ENCODE data around the gene PPFIBP1.
A peak's percentile ranks its signal among the peaks of the same experiment; 100 is the strongest.

PPFIBP1 gene

GRCh38 chr12:27523642-27524493 is at the start of gene PPFIBP1:
PPFIBP1 (plus strand) TSS chr12:27524206; CDS start chr12:27633397, 109,191 bp downstream.
- DNase-seq (ENCODE audit: low read depth): peak; percentile 95

GRCh38 chr12:27474344-27474743 is 49.7 kb upstream of the PPFIBP1 start:
- no peak for DNase-seq (ENCODE audit: low read depth)

- DNase-seq (ENCODE audit: low read depth): no peak
Measured at GRCh38 chr12:27477049-27477448, 47.0 kb upstream of the PPFIBP1 start.

GRCh38 chr12:27478949-27479348 is 45.1 kb upstream of the PPFIBP1 start:
- no peak for DNase-seq (ENCODE audit: low read depth)

GRCh38 chr12:27480016-27480415 is 44.0 kb upstream of the PPFIBP1 start:
- no peak for DNase-seq (ENCODE audit: low read depth)

GRCh38 chr12:27486961-27487360 is 37.0 kb upstream of the PPFIBP1 start:
- no peak for DNase-seq (ENCODE audit: low read depth)

- no peak for DNase-seq (ENCODE audit: low read depth)
Measured at GRCh38 chr12:27488479-27488878, 35.5 kb upstream of the PPFIBP1 start.

GRCh38 chr12:27491226-27491625 is 32.8 kb upstream of the PPFIBP1 start:
- DNase-seq (ENCODE audit: low read depth): no peak

- no peak for DNase-seq (ENCODE audit: low read depth)
Measured at GRCh38 chr12:27493260-27493940, 30.6 kb upstream of the PPFIBP1 start.

- no peak for DNase-seq (ENCODE audit: low read depth)
Measured at GRCh38 chr12:27497446-27497845, 26.6 kb upstream of the PPFIBP1 start.

- DNase-seq (ENCODE audit: low read depth): no peak
Measured at GRCh38 chr12:27498149-27498548, 25.9 kb upstream of the PPFIBP1 start.

- DNase-seq (ENCODE audit: low read depth): no peak
Measured at GRCh38 chr12:27498761-27499160, 25.2 kb upstream of the PPFIBP1 start.

GRCh38 chr12:27499377-27499776 is 24.6 kb upstream of the PPFIBP1 start:
- no peak for DNase-seq (ENCODE audit: low read depth)

- DNase-seq (ENCODE audit: low read depth): no peak
Measured at GRCh38 chr12:27500546-27500945, 23.5 kb upstream of the PPFIBP1 start.

- DNase-seq (ENCODE audit: low read depth): no peak
Measured at GRCh38 chr12:27502021-27502435, 22.0 kb upstream of the PPFIBP1 start.

GRCh38 chr12:27504507-27504906 is 19.5 kb upstream of the PPFIBP1 start:
- no peak for DNase-seq (ENCODE audit: low read depth)

- no peak for DNase-seq (ENCODE audit: low read depth)
Measured at GRCh38 chr12:27505109-27505508, 18.9 kb upstream of the PPFIBP1 start.

GRCh38 chr12:27505761-27506160 is 18.2 kb upstream of the PPFIBP1 start:
- DNase-seq (ENCODE audit: low read depth): no peak

- no peak for DNase-seq (ENCODE audit: low read depth)
Measured at GRCh38 chr12:27506645-27507189, 17.3 kb upstream of the PPFIBP1 start.

- DNase-seq (ENCODE audit: low read depth): no peak
Measured at GRCh38 chr12:27508736-27509431, 15.1 kb upstream of the PPFIBP1 start.

- no peak for DNase-seq (ENCODE audit: low read depth)
Measured at GRCh38 chr12:27511031-27511722, 12.8 kb upstream of the PPFIBP1 start.

- DNase-seq (ENCODE audit: low read depth): no peak
Measured at GRCh38 chr12:27511723-27512045, 12.3 kb upstream of the PPFIBP1 start.
